ENCODE measurements around the gene NIT2. TPM values are rescaled to one million over a fixed set of nuclear protein-coding genes. Genes with fewer than 3 reads are reported as not detected.

Gene NIT2
- total and polyA plus RNA-seq, 12 donors, result 16.8 to 84.5 (median 39.7) TPM

GRCh38 chr3:100295089-100295488, 39.5 kb upstream of the NIT2 start:
- no peak overlapping the region for H3K27ac ChIP-seq
- peaks cover 0 to 40% of the 10 kb centered on the region in 2 donors for H3K36me3 ChIP-seq (replicated peaks in 1 of 2)
- WGBS, 4 donors, result 87 to 100% (median 93%) methylated on average over 1 of the region's 1 CpG
- H3K9me3 ChIP-seq (replicated peaks in 1 of 3), result no peaks in the 10 kb centered on the region
- H3K27me3 ChIP-seq, result no peaks in the 10 kb centered on the region
- no peak overlapping the region for H3K4me3 ChIP-seq
- H3K4me1 ChIP-seq (replicated peaks in 1 of 2), result no peaks in the 10 kb centered on the region
- TF ChIP-seq, protein P1, sequence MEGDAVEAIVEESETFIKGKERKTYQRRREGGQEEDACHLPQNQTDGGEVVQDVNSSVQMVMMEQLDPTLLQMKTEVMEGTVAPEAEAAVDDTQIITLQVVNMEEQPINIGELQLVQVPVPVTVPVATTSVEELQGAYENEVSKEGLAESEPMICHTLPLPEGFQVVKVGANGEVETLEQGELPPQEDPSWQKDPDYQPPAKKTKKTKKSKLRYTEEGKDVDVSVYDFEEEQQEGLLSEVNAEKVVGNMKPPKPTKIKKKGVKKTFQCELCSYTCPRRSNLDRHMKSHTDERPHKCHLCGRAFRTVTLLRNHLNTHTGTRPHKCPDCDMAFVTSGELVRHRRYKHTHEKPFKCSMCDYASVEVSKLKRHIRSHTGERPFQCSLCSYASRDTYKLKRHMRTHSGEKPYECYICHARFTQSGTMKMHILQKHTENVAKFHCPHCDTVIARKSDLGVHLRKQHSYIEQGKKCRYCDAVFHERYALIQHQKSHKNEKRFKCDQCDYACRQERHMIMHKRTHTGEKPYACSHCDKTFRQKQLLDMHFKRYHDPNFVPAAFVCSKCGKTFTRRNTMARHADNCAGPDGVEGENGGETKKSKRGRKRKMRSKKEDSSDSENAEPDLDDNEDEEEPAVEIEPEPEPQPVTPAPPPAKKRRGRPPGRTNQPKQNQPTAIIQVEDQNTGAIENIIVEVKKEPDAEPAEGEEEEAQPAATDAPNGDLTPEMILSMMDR (IDR thresholded peaks at IDR 0.05), result no peak
- TF ChIP-seq POLR2A (IDR thresholded peaks at IDR 0.05), result no peak
- intact Hi-C loops (cut with DNase I), result no loop called here
- DNase-seq, result no peak

DNA sequence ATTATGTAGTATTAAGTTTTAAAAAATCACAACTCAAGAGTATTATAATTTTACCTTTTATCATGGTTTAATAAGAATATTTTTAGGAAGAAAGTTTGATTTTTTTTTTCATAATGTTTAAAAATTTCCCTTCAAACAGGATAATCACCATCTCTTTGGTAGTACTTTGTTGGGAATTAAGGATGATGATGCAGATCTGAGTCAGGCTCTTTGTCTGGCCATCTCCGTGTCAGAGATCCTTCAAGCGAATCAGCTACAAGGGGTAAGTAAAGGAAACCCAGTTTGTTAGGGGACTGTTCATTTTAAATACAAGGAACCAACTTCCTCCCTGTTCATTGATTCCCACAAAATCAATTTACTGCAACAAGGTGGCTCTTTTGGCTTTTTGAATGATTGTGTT, 36.8 kb upstream of the NIT2 start:
- WGBS, 4 donors, result 81 to 96% (median 92%) methylated on average over 2 of the region's 2 CpGs
- DNase-seq, result no peak
- H3K27ac ChIP-seq, result no peak overlapping the region
- TF ChIP-seq, protein P1 (IDR thresholded peaks at IDR 0.05), result no peak
- no peak for TF ChIP-seq POLR2A (IDR thresholded peaks at IDR 0.05)
- H3K4me3 ChIP-seq, result no peak overlapping the region
- intact Hi-C loops (cut with DNase I), result no loop called here
- H3K27me3 ChIP-seq, result no peaks in the 10 kb centered on the region
- H3K9me3 ChIP-seq (replicated peaks in 1 of 3), result no peaks in the 10 kb centered on the region
- H3K4me1 ChIP-seq (replicated peaks in 1 of 2), result no peaks in the 10 kb centered on the region
- H3K36me3 ChIP-seq (replicated peaks in 1 of 2), result peaks cover 0 to 49% of the 10 kb centered on the region in 2 donors

DNA sequence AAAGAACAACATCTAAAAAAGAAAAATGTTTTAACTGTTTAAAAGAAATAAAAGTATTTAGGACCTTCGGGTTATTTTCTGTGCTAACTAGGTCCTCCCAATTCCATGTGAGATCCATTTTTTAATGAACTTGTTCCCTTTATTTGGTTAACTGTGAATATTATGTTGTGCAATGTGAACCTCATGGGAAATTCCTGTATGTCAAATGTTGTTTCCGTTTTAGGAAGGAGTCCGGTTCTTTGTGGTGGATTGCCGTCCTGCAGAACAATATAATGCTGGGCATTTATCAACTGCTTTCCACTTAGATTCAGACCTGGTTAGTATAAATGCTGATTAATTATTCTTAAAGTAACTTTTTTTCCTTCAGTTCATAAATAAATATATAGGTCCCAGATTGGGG, 35.5 kb upstream of the NIT2 start:
- no peak for DNase-seq
- TF ChIP-seq, protein P1 (IDR thresholded peaks at IDR 0.05), result no peak
- TF ChIP-seq POLR2A (IDR thresholded peaks at IDR 0.05), result no peak
- Histone ChIP-seq H3K9me3 (replicated peaks in 1 of 3) (no peaks in the 10 kb centered on the region), H3K27me3 (no peaks in the 10 kb centered on the region), H3K36me3 (replicated peaks in 1 of 2) (peaks cover 0 to 53% of the 10 kb centered on the region in 2 donors), H3K4me3 (no peak overlapping the region), H3K4me1 (replicated peaks in 1 of 2) (no peaks in the 10 kb centered on the region), H3K27ac (no peak overlapping the region)
- intact Hi-C loops (cut with DNase I), result no loop called here
- WGBS, 4 donors, result 72 to 93% (median 89%) methylated on average over 4 of the region's 4 CpGs

- intact Hi-C loops (cut with DNase I), result no loop called here
- Histone ChIP-seq H3K36me3 (replicated peaks in 1 of 2) (peaks cover 0 to 23% of the 10 kb centered on the region in 2 donors), H3K27ac (no peak overlapping the region), H3K27me3 (no peaks in the 10 kb centered on the region), H3K9me3 (replicated peaks in 1 of 3) (no peaks in the 10 kb centered on the region), H3K4me1 (replicated peaks in 1 of 2) (peaks cover 3 to 10% of the 10 kb centered on the region in 2 donors), H3K4me3 (no peak overlapping the region)
- WGBS, 4 donors, result 92 to 100% (median 96%) methylated on average over 1 of the region's 1 CpG
- TF ChIP-seq POLR2A (IDR thresholded peaks at IDR 0.05), result no peak
- TF ChIP-seq, protein P1 (IDR thresholded peaks at IDR 0.05), result no peak
- no peak for DNase-seq
Observed at GRCh38 chr3:100306695-100307094, 27.9 kb upstream of the NIT2 start.

All from adrenal gland (tissue), 12 donors.